AG04449 (cell line): ENCODE measurements around the gene TNFSF8.

Experiments
- CTCF ChIA-PET: fragments of 350-600 bp; formaldehyde crosslinking; extraction: SDS; loops from one replicate; lab custom pipeline; 2021; ENCODE audit warnings: antibody characterized with exemption; lab: Yijun Ruan, JAX
- POLR2A ChIA-PET: fragments of 400-600, 350-600 bp; formaldehyde crosslinking; extraction: SDS; loops from one replicate; lab custom pipeline; 2020; ENCODE audit warnings: antibody characterized with exemption, inconsistent platforms; lab: Yijun Ruan, JAX
- DNase-seq: peaks from one replicate; pipeline ENCODE4 v3.0.0-alpha.2; 2010; ENCODE audit warnings: low read depth, low spot score
- H3K4me3 ChIP-seq: 2 replicates; pipeline ENCODE4 v1.5.1; 2011; ENCODE audit warnings: low read depth, mild to moderate bottlenecking, control low read depth, low read length
- TF ChIP-seq, protein P1 (sequence below): IDR thresholded peaks from one replicate; pipeline ENCODE4 v1.5.1; 2011; ENCODE audit warnings: mild to moderate bottlenecking, moderate library complexity, low read length, control low read depth, inconsistent platforms; ENCODE audit not compliant: insufficient read depth; ENCODE audit errors: missing control alignments

Gene TNFSF8

DNA sequence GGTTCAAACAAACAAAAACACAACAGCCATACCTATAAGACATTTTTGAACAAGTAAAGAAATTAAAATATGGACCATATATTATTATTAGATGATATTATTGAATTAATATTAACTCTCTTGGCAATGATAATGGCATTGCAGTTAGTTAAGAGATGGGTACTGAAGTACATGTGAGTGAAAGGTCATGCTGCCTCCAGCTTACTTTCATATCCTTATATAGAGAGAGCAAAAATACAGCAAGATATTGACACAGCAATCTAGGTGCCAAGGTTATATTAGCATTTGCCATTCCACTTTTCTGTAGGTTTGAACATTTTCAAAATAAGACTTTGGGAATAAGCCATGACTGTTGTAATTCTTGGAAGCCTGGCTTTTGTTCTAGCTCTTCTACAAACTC lies 6.1 kb downstream of the TNFSF8 start:
- DNase-seq, result no peak
- no peak overlapping the region for H3K4me3 ChIP-seq
- CTCF ChIA-PET, result interaction anchor here (0.9 to 3.4 kb wide), 6 partner anchors 10 to 262 kb away, joined by 3 to 21 read pairs (median 4); no protein-coding TSS in a partner anchor
- POLR2A ChIA-PET, result no interaction called here
- TF ChIP-seq, protein P1, sequence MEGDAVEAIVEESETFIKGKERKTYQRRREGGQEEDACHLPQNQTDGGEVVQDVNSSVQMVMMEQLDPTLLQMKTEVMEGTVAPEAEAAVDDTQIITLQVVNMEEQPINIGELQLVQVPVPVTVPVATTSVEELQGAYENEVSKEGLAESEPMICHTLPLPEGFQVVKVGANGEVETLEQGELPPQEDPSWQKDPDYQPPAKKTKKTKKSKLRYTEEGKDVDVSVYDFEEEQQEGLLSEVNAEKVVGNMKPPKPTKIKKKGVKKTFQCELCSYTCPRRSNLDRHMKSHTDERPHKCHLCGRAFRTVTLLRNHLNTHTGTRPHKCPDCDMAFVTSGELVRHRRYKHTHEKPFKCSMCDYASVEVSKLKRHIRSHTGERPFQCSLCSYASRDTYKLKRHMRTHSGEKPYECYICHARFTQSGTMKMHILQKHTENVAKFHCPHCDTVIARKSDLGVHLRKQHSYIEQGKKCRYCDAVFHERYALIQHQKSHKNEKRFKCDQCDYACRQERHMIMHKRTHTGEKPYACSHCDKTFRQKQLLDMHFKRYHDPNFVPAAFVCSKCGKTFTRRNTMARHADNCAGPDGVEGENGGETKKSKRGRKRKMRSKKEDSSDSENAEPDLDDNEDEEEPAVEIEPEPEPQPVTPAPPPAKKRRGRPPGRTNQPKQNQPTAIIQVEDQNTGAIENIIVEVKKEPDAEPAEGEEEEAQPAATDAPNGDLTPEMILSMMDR, result no peak

DNA sequence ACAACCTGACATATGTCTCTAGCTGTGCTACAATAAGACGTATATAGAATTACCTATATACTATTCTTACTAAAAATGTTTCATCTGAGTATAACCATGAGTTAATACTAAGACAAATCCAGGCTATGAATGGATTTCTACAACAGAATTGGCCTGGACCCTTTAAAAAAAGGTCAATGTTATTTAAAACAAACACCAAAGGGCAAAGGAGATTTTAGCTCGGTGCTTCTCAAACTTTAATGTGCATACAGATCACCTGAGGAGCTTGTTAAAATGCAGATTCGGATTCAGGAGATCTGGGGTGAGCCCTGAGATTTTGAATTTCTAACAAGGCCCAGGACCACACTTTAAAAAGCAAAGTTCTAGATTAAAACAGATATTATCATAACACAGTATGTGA lies 6.5 kb downstream of the TNFSF8 start:
- ChIA-PET POLR2A (no interaction called here), CTCF (interaction anchor here (0.9 to 4.9 kb wide), 5 partner anchors 10 to 262 kb away, joined by 4 to 31 read pairs (median 5); no protein-coding TSS in a partner anchor)
- DNase-seq, result no peak
- H3K4me3 ChIP-seq, result no peak overlapping the region
- TF ChIP-seq, protein P1, result no peak

DNA sequence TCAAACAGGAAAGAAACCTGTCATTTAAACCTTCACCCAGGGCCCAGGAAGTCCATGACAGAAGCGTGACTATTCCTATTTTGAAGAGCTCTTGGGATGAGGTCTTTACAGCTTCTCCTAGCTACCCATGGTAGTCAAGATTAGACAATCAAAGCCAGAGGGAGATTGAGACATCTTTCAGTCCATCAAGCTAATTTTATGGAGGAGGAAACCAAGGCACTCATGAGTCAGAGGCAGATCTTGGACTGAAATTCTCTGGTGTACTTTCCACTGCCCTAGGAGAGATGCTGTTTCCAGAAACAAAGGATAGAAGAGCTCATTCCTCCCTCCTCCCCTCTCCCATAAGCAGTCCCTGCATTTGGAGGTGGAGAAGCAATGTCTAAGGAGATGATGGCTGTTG lies 9.2 kb downstream of the TNFSF8 start:
- TF ChIP-seq, protein P1, result no peak
- no peak for DNase-seq
- ChIA-PET POLR2A (no interaction called here), CTCF (interaction anchor here (0.6 to 4.9 kb wide), 9 partner anchors 8 to 260 kb away, joined by 3 to 31 read pairs (median 3); no protein-coding TSS in a partner anchor)
- H3K4me3 ChIP-seq, result no peak overlapping the region

DNA sequence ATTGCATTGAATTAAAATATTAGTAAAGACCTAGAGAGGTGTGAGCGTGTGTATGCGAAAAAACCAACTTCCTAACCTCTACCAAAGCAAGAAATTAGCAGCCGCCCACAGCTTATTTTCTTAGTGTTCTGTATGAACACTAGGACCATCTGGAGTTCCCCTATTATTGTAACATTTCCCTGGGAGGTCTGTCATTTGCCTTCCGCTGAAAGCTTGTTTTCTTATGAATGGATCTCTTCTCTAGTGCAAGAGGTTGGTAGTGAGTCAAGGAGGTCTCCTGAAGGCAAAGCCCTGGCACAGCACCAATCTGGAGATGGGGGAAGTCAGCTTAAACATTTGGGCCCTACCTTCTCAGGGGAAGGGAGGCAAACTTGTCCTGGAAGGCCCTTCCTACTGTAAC lies 10.8 kb downstream of the TNFSF8 start:
- DNase-seq, result no peak

GRCh38 chr9:114916481-114916880 lies 13.9 kb downstream of the TNFSF8 start:
- no peak for DNase-seq
- ChIA-PET POLR2A (no interaction called here), CTCF (interaction anchor here (0.8 to 13.8 kb wide), 6 partner anchors 9 to 189 kb away, joined by 3 to 578 read pairs (median 10); no protein-coding TSS in a partner anchor)
- no peak overlapping the region for H3K4me3 ChIP-seq
- TF ChIP-seq, protein P1, result no peak

More for the DNA sequence above, 10.8 kb downstream of the TNFSF8 start:
- TF ChIP-seq, protein P1, result no peak
- no peak overlapping the region for H3K4me3 ChIP-seq
- ChIA-PET CTCF (interaction anchor here (1.1 to 4.9 kb wide), 6 partner anchors 9 to 266 kb away, joined by 3 to 31 read pairs (median 6); no protein-coding TSS in a partner anchor), POLR2A (no interaction called here)

- DNase-seq, result no peak
- TF ChIP-seq, protein P1, result peak; percentile 22
- ChIA-PET POLR2A (no interaction called here), CTCF (interaction anchor here (0.6 to 13.8 kb wide), 22 partner anchors 7 to 625 kb away, joined by 3 to 578 read pairs (median 5); partner anchors contain the start of genes TEX48 and TEX53)
- H3K4me3 ChIP-seq, result no peak overlapping the region
Measured at GRCh38 chr9:114914139-114914538, 16.3 kb downstream of the TNFSF8 start.
